GM12875 (cell line): ENCODE measurements around the gene KDM4E.
A peak's percentile ranks its signal among the peaks of the same experiment; 100 is the strongest.

ENCODE experiments used
- H3K4me3 ChIP-seq: one replicate; pipeline ENCODE4 v1.5.1; 2011; ENCODE audit warnings: low read depth, low read length, control low read depth
- CTCF ChIP-seq: IDR thresholded peaks from 2 replicates; pipeline ENCODE4 v1.5.1; 2011; ENCODE audit warnings: low read depth, mild to moderate bottlenecking, control low read depth, inconsistent platforms, low read length, moderate library complexity, borderline replicate concordance; ENCODE audit not compliant: insufficient read depth

KDM4E gene

GRCh38 chr11:95024958-95025357, at the start of gene KDM4E:
Gene KDM4E, plus strand, starts transcription at chr11:95025258. Its CDS starts 300 bp downstream, at chr11:95025558.
- TF ChIP-seq CTCF, result no peak
- no peak within 1 kb of the TSS for H3K4me3 ChIP-seq

- no peak for TF ChIP-seq CTCF
These were observed 49.5 kb upstream of the KDM4E start for GRCh38 chr11:94975599-94975998.

GRCh38 chr11:94987378-94987777, 37.7 kb upstream of the KDM4E start:
- no peak for TF ChIP-seq CTCF
- no peak overlapping the region for H3K4me3 ChIP-seq

More at GRCh38 chr11:94975599-94975998, 49.5 kb upstream of the KDM4E start:
- H3K4me3 ChIP-seq, result no peak overlapping the region

GRCh38 chr11:94988748-94989147, 36.3 kb upstream of the KDM4E start:
- no peak for TF ChIP-seq CTCF
- H3K4me3 ChIP-seq, result no peak overlapping the region

GRCh38 chr11:94993400-94993943, 31.6 kb upstream of the KDM4E start:
- H3K4me3 ChIP-seq, result no peak overlapping the region
- no peak for TF ChIP-seq CTCF

- H3K4me3 ChIP-seq, result no peak overlapping the region
- peak; percentile 6; the same call in 1 of the 2 replicates for TF ChIP-seq CTCF
These were observed 27.6 kb upstream of the KDM4E start for GRCh38 chr11:94997437-94997836.

- no peak for TF ChIP-seq CTCF
- H3K4me3 ChIP-seq, result no peak overlapping the region
These were observed 26.8 kb upstream of the KDM4E start for GRCh38 chr11:94998285-94998684.
